ENCODE data around the gene ZNF512B. TPM values are rescaled to one million over a fixed set of nuclear protein-coding genes. Genes with fewer than 3 reads are reported as not detected.

Gene ZNF512B
- total and polyA plus RNA-seq, 4 donors: 8.7 to 18.9 (median 11.8) TPM

GRCh38 chr20:63952769-63953168 lies 17.0 kb downstream of the ZNF512B start:
- ATAC-seq (ENCODE audit: insufficient read depth, low FRiP score) (no peak), DNase-seq (no peak)
- peaks cover 4 to 57% (median 29%) of the 10 kb centered on the region in 5 donors for H3K4me1 ChIP-seq (ENCODE audit: control insufficient read depth in 5 of 5, insufficient read depth in 5 of 5, low read length in 5 of 5)
- no peak for TF ChIP-seq CTCF (IDR thresholded peaks at IDR 0.05; ENCODE audit: control extremely low read depth, extremely low read depth)
- peaks cover 0 to 5% (median 0%) of the 10 kb centered on the region in 4 donors for H3K36me3 ChIP-seq (ENCODE audit: control insufficient read depth in 4 of 4, insufficient read depth in 4 of 4, low read length in 4 of 4)
- no peak overlapping the region for H3K4me3 ChIP-seq
- 91 to 93% methylated on average over 14 of the region's 14 CpGs for WGBS, 2 donors
- H3K9ac ChIP-seq (ENCODE audit: insufficient read depth in 1 of 2, low read length in 2 of 2): no peak overlapping the region
- no peaks in the 10 kb centered on the region for H3K27me3 ChIP-seq (ENCODE audit: control insufficient read depth in 3 of 3, insufficient read depth in 3 of 3, low read length in 2 of 3)
- peak overlapping the region; percentile 20 to 38 for H3K27ac ChIP-seq (ENCODE audit: low read depth in 1 of 2, low read length in 1 of 2)
- H3K9me3 ChIP-seq (ENCODE audit: control insufficient read depth in 4 of 4, insufficient read depth in 3 of 4, low read length in 3 of 4): no peaks in the 10 kb centered on the region

- Histone ChIP-seq H3K4me1 (ENCODE audit: control insufficient read depth in 5 of 5, insufficient read depth in 5 of 5, low read length in 5 of 5) (peaks cover 4 to 59% (median 23%) of the 10 kb centered on the region in 5 donors), H3K4me3 (no peak overlapping the region), H3K36me3 (ENCODE audit: control insufficient read depth in 4 of 4, insufficient read depth in 4 of 4, low read length in 4 of 4) (peaks cover 0 to 5% (median 0%) of the 10 kb centered on the region in 4 donors), H3K27ac (ENCODE audit: low read depth in 1 of 2, low read length in 1 of 2) (peak overlapping the region; percentile 20 to 38), H3K9me3 (ENCODE audit: control insufficient read depth in 4 of 4, insufficient read depth in 3 of 4, low read length in 3 of 4) (no peaks in the 10 kb centered on the region), H3K27me3 (ENCODE audit: control insufficient read depth in 3 of 3, insufficient read depth in 3 of 3, low read length in 2 of 3) (no peaks in the 10 kb centered on the region), H3K9ac (ENCODE audit: insufficient read depth in 1 of 2, low read length in 2 of 2) (no peak overlapping the region)
- TF ChIP-seq CTCF (IDR thresholded peaks at IDR 0.05; ENCODE audit: control extremely low read depth, extremely low read depth): no peak
- WGBS, 2 donors: 79 to 93% methylated on average over 9 to 15 of the region's 15 CpGs
- DNase-seq (no peak), ATAC-seq (ENCODE audit: insufficient read depth, low FRiP score) (no peak)
Measured at GRCh38 chr20:63952210-63952535, 17.6 kb downstream of the ZNF512B start.

- peaks cover 4 to 55% (median 19%) of the 10 kb centered on the region in 5 donors for H3K4me1 ChIP-seq (ENCODE audit: control insufficient read depth in 5 of 5, insufficient read depth in 5 of 5, low read length in 5 of 5)
- no peak overlapping the region for H3K4me3 ChIP-seq
- H3K9me3 ChIP-seq (ENCODE audit: control insufficient read depth in 4 of 4, insufficient read depth in 3 of 4, low read length in 3 of 4): no peaks in the 10 kb centered on the region
- no peaks in the 10 kb centered on the region for H3K27me3 ChIP-seq (ENCODE audit: control insufficient read depth in 3 of 3, insufficient read depth in 3 of 3, low read length in 2 of 3)
- 71 to 81% methylated on average over 17 of the region's 17 CpGs for WGBS, 2 donors
- H3K9ac ChIP-seq (ENCODE audit: insufficient read depth in 1 of 2, low read length in 2 of 2): no peak overlapping the region
- H3K36me3 ChIP-seq (ENCODE audit: control insufficient read depth in 4 of 4, insufficient read depth in 4 of 4, low read length in 4 of 4): peaks cover 0 to 5% (median 0%) of the 10 kb centered on the region in 4 donors
- no peak for ATAC-seq (ENCODE audit: insufficient read depth, low FRiP score)
- peak overlapping the region; percentile 68 to 71 for H3K27ac ChIP-seq (ENCODE audit: low read depth in 1 of 2, low read length in 1 of 2)
- DNase-seq: no peak
- TF ChIP-seq CTCF (IDR thresholded peaks at IDR 0.05; ENCODE audit: control extremely low read depth, extremely low read depth): no peak
Measured at GRCh38 chr20:63951398-63952209, 18.1 kb downstream of the ZNF512B start.
